ENCODE data around the gene KLC1.
"Not testable (repeated sequence)": the region's sequence is repeated elsewhere in the genome, so short reads cannot be mapped to it uniquely, and the experiment has no call there.

GRCh38 chr14:103653336-103653735 lies 24.3 kb downstream of the KLC1 start:
- not testable (repeated sequence) for TF ChIP-seq CTCF, POLR2AphosphoS5 (IDR thresholded peaks at IDR 0.05)

Data from sigmoid colon (tissue), 4 donors.